GM15510 (cell line): ENCODE results near the gene BCAR1.

Experiments used
- POLR2A ChIP-seq: IDR thresholded peaks from 3 replicates; pipeline ENCODE4 v1.6.1; 2011; ENCODE audit warnings: borderline replicate concordance; ENCODE audit not compliant: insufficient read length; ENCODE audit errors: extremely low read depth

BCAR1 gene

GRCh38 chr16:75262104-75262799 lies 10.8 kb upstream of the BCAR1 start:
- TF ChIP-seq POLR2A: no peak

- TF ChIP-seq POLR2A: no peak
Measured at GRCh38 chr16:75261590-75262078, 10.2 kb upstream of the BCAR1 start.

- TF ChIP-seq POLR2A: no peak
Measured at GRCh38 chr16:75260851-75261589, 9.6 kb upstream of the BCAR1 start.

GRCh38 chr16:75258807-75259141 lies 7.3 kb upstream of the BCAR1 start:
- no peak for TF ChIP-seq POLR2A

DNA sequence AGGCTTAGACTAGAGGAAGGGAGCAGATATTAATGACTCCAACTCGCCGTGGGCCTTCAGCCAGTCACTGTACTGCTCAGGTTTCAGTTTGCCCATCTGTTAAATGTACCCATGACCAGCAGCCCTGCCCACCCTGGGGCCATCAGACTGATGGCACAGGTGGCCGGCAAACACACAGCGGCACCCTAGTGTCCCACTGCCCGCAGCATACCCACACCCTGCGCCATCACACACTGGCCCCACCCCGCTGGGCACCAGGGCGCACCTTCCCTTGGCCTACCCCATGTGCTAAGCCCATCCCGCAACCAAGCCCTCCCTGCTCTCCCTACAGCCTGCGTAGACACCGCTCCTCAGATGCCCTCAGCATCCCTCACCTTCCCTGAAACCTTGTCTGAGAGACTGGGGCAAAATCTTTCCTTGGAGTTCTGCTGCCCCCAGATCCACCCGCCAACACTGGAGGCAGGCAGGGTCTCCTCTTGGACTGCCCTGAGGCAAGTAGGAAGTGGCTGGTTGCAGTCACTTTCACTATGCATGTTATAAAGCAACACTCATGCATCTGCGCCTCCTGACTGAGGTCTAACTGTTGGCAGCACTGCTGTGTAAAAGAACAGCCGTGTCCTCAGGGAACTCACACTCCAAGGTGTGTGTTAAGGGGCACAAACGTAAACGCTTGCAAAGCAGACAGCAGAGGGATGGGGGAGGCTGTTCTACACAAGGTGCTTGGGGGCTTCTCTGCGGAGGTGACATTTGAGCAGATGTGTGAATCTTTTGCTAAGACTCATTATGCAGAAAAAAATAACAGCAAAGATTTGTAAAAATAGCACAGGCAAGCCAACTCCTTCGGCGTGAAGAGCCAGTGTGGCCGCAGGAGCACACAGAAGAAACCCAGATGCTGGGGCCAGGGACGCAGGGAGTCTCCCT lies 6.7 kb upstream of the BCAR1 start:
- no peak for TF ChIP-seq POLR2A

GRCh38 chr16:75256696-75257343 lies 5.4 kb upstream of the BCAR1 start:
- no peak for TF ChIP-seq POLR2A

- no peak for TF ChIP-seq POLR2A
Measured at GRCh38 chr16:75256059-75256571, 4.7 kb upstream of the BCAR1 start.

DNA sequence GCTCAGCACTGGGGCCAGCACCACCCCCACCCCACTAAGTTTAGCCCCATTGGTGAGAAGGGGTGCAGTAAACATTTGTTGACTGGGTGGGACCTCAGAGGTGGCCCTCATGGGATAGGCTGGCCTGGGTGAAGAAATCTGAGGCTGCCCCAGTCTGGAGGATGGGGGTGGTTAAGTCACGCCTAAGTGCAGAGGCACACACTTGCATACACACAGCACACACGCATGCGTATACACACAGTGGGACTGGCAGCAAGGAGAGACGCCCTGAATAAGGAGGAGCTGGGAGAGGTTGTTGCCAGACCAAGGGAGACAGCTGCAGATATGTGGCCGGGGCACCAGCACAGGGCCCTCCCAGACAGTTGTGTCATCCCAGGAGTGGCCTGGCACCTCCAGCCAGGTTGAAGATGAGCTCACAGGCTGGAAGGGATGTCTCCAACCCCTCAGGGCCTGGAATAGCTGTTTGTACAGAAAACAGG lies 3.0 kb upstream of the BCAR1 start:
- no peak for TF ChIP-seq POLR2A

- TF ChIP-seq POLR2A: no peak
Measured at GRCh38 chr16:75252946-75253911, 1.8 kb upstream of the BCAR1 start.

- no peak for TF ChIP-seq POLR2A
Measured at GRCh38 chr16:75252049-75252864, 833 bp upstream of the BCAR1 start.

DNA sequence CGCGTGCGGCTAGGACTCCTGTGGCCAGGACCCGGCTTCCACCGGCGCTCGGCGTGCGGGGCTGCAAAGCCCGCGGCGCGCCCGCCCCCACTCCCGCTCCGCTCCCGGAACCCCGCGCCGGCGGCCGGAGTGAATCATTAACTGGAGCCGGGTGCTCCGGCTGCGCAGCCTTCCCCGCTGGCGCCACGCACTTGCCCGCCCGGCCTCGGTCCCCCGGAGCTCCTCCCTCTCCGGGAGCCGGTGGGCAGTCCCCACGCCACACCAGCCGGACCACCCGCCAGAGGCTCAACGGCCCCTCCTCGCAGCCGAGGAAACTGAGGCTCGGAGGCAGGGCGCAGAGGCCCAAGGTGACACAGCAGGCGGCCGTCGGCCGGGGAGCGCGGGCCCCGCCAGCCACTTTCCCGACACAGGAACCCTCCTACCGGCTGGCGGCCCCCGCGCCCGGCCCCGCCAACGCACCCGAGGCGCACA lies 580 bp downstream of the BCAR1 start:
- TF ChIP-seq POLR2A: no peak

- no peak for TF ChIP-seq POLR2A
Measured at GRCh38 chr16:75250089-75250808, 1.2 kb downstream of the BCAR1 start.
